H1 (cell line): ENCODE measurements around the gene P2RX5. TPM values are rescaled to one million over a fixed set of nuclear protein-coding genes. Genes with fewer than 3 reads are reported as not detected.
A peak's percentile ranks its signal among the peaks of the same experiment; 100 is the strongest.

ENCODE experiments used
- CTCF ChIA-PET: fragments of 300-600 bp; sonication (Branson Sonifier 250); formaldehyde crosslinking; loops from one replicate; lab custom pipeline; 2021; ENCODE audit not compliant: partially characterized antibody; lab: Charles Lee
- POLR2A ChIA-PET: fragments of 300-600 bp; sonication (Branson Sonifier 250); formaldehyde crosslinking; loops from one replicate; lab custom pipeline; 2021; ENCODE audit warnings: inconsistent platforms; ENCODE audit not compliant: partially characterized antibody; lab: Charles Lee
- DNase-seq, 2 experiments: peaks; one replicate each; pipeline versions ENCODE4 v3.0.0 to v3.0.0-alpha.2; 2010 to 2022; ENCODE audit warnings: low spot score in 2 of 2, low read depth in 1 of 2, mixed read lengths in 1 of 2
- FAIRE-seq: peaks from 2 replicates; lab custom pipeline; 2011; peaks lifted over from hg19 to GRCh38; lab: Jason Lieb, UNC
- H2AFZ ChIP-seq: 2 replicates; pipeline ENCODE4 v1.8.1; 2012; ENCODE audit warnings: low read length, inconsistent platforms
- H2AK5ac ChIP-seq: 2 replicates; pipeline ENCODE4 v1.6.1; 2013; ENCODE audit warnings: low read depth, low read length
- H2BK120ac ChIP-seq: replicated peaks from 2 replicates; pipeline ENCODE3; 2013; ENCODE audit warnings: low read depth, low read length, inconsistent platforms
- H2BK12ac ChIP-seq: 2 replicates; pipeline ENCODE4 v1.6.1; 2013; ENCODE audit warnings: low read depth, low read length
- H2BK15ac ChIP-seq: 2 replicates; pipeline ENCODE4 v1.6.1; 2013; ENCODE audit warnings: low read length
- H2BK20ac ChIP-seq: 2 replicates; pipeline ENCODE4 v1.6.1; 2013; ENCODE audit warnings: low read length
- H2BK5ac ChIP-seq: 2 replicates; pipeline ENCODE4 v1.6.1; 2013; ENCODE audit warnings: low read depth, low read length
- H3K14ac ChIP-seq: 2 replicates; pipeline ENCODE4 v1.6.1; 2013; ENCODE audit warnings: inconsistent platforms; ENCODE audit not compliant: insufficient read length
- H3K18ac ChIP-seq: 2 replicates; pipeline ENCODE4 v1.6.1; 2013; ENCODE audit warnings: low read length; ENCODE audit errors: extremely low read depth
- H3K23ac ChIP-seq: 2 replicates; pipeline ENCODE4 v1.6.1; 2013; ENCODE audit warnings: inconsistent platforms; ENCODE audit not compliant: insufficient read length
- H3K23me2 ChIP-seq: 2 replicates; pipeline ENCODE4 v1.6.1; 2013; ENCODE audit warnings: low read depth, low read length
- H3K27ac ChIP-seq: 2 replicates; pipeline ENCODE4 v1.6.1; 2011; ENCODE audit warnings: low read depth, low read length, inconsistent platforms
- H3K27me3 ChIP-seq, 4 experiments: replicated peaks in 1 of 4; 1 replicate in 1 of 4; 2 replicates in 3 of 4; pipeline versions ENCODE4 v1.6.1 to v1.8.1; 2011 to 2013; ENCODE audit warnings: low read length in 3 of 4, mild to moderate bottlenecking in 3 of 4, inconsistent platforms in 2 of 4, mixed read lengths in 2 of 4, moderate library complexity in 1 of 4; ENCODE audit not compliant: control insufficient read depth in 3 of 4, insufficient read depth in 3 of 4; ENCODE audit errors: extremely low read depth in 1 of 4
- H3K36me3 ChIP-seq, 4 experiments: 2 replicates each; pipeline versions ENCODE4 v1.6.1 to v1.8.1; 2011 to 2013; ENCODE audit warnings: mild to moderate bottlenecking in 4 of 4, low read length in 3 of 4, moderate library complexity in 2 of 4, control low read depth in 1 of 4, inconsistent platforms in 1 of 4; ENCODE audit not compliant: insufficient read depth in 4 of 4, control insufficient read depth in 2 of 4
- H3K4ac ChIP-seq: replicated peaks from 2 replicates; pipeline ENCODE3; 2013; ENCODE audit warnings: low read length, low read depth, mixed read lengths, inconsistent platforms; ENCODE audit not compliant: insufficient read length
- H3K4me1 ChIP-seq, 4 experiments: replicated peaks in 1 of 4; 1 replicate in 1 of 4; 2 replicates in 3 of 4; pipeline versions ENCODE4 v1.6.1 to v1.8.1; 2011 to 2013; ENCODE audit warnings: low read length in 3 of 4, inconsistent platforms in 2 of 4, mixed read lengths in 1 of 4; ENCODE audit not compliant: insufficient read depth in 4 of 4, control insufficient read depth in 3 of 4
- H3K4me2 ChIP-seq, 2 experiments: 2 replicates each; pipeline versions ENCODE4 v1.6.1 to v1.8.1; 2011 to 2013; ENCODE audit warnings: low read depth in 2 of 2, low read length in 2 of 2, control low read depth in 1 of 2, inconsistent platforms in 1 of 2, mild to moderate bottlenecking in 1 of 2; ENCODE audit not compliant: insufficient read depth in 1 of 2
- H3K4me3 ChIP-seq, 4 experiments: fragments of 200-600, 300-600 bp in 1 of 4; sonication (generic), shearing (Covaris generic), sonication (Bioruptor Twin) in 1 of 4; 2 replicates each; pipeline versions ENCODE4 v1.5.1 to v1.8.1; 2011 to 2016; ENCODE audit warnings: low read length in 4 of 4, low read depth in 3 of 4, control low read depth in 2 of 4, inconsistent platforms in 2 of 4, mild to moderate bottlenecking in 2 of 4, mixed read lengths in 1 of 4, moderate library complexity in 1 of 4; ENCODE audit not compliant: insufficient read depth in 2 of 4; ENCODE audit errors: extremely low read depth in 1 of 4
- H3K56ac ChIP-seq: replicated peaks from 2 replicates; pipeline ENCODE3; 2013; ENCODE audit warnings: low read depth, mild to moderate bottlenecking, mixed read lengths, low read length, inconsistent platforms; ENCODE audit not compliant: insufficient read length
- H3K79me1 ChIP-seq: 2 replicates; pipeline ENCODE4 v1.6.1; 2013; ENCODE audit warnings: low read depth, low read length, control low read depth
- H3K79me2 ChIP-seq, 2 experiments: 2 replicates each; pipeline versions ENCODE4 v1.6.1 to v1.8.1; 2012 to 2013; ENCODE audit warnings: low read length in 2 of 2, mild to moderate bottlenecking in 2 of 2, inconsistent platforms in 1 of 2; ENCODE audit not compliant: insufficient read depth in 2 of 2, control insufficient read depth in 1 of 2
- H3K9ac ChIP-seq, 4 experiments: replicated peaks in 1 of 4; 1 replicate in 1 of 4; 2 replicates in 3 of 4; pipeline versions ENCODE4 v1.6.1 to v1.8.1; 2011 to 2013; ENCODE audit warnings: low read depth in 3 of 4, low read length in 3 of 4, control low read depth in 2 of 4, mild to moderate bottlenecking in 2 of 4, moderate library complexity in 2 of 4, inconsistent platforms in 1 of 4; ENCODE audit errors: extremely low read depth in 1 of 4
- H3K9me3 ChIP-seq, 2 experiments: 2 replicates each; pipeline versions ENCODE4 v1.6.1 to v1.8.1; 2012 to 2013; ENCODE audit warnings: mild to moderate bottlenecking in 2 of 2, moderate library complexity in 2 of 2, control low read depth in 1 of 2, inconsistent platforms in 1 of 2, low read depth in 1 of 2, low read length in 1 of 2, mixed read lengths in 1 of 2; ENCODE audit not compliant: insufficient read depth in 2 of 2
- H4K20me1 ChIP-seq, 2 experiments: replicated peaks in 1 of 2; 2 replicates each; pipeline versions ENCODE3 to v1.8.1; 2011 to 2013; ENCODE audit warnings: inconsistent platforms in 2 of 2, low read length in 2 of 2, mild to moderate bottlenecking in 1 of 2; ENCODE audit not compliant: insufficient read depth in 2 of 2, control insufficient read depth in 1 of 2
- H4K5ac ChIP-seq: 2 replicates; pipeline ENCODE4 v1.6.1; 2013; ENCODE audit warnings: low read length, low read depth, mixed read lengths, inconsistent platforms; ENCODE audit not compliant: insufficient read length
- H4K8ac ChIP-seq: 2 replicates; pipeline ENCODE4 v1.8.0; 2013; ENCODE audit warnings: mild to moderate bottlenecking, moderate library complexity, low read length, inconsistent platforms; ENCODE audit not compliant: insufficient read depth; ENCODE audit errors: extremely low read depth
- H4K91ac ChIP-seq: replicated peaks from 2 replicates; pipeline ENCODE3; 2013; ENCODE audit warnings: low read length, mixed read lengths, inconsistent platforms; ENCODE audit not compliant: insufficient read length
- ASH2L ChIP-seq: fragments of 200-600, 300-600 bp; sonication (generic); IDR thresholded peaks from one replicate; pipeline ENCODE4 v1.7.1; 2017; ENCODE audit warnings: low read length
- ATF2 ChIP-seq: IDR thresholded peaks from 2 replicates; pipeline ENCODE4 v1.6.1; 2012; ENCODE audit warnings: low read length, inconsistent platforms
- CEBPB ChIP-seq: IDR thresholded peaks from 2 replicates; pipeline ENCODE4 v1.6.1; 2012; ENCODE audit warnings: low read depth, low read length
- CREB1 ChIP-seq: IDR thresholded peaks from 2 replicates; pipeline ENCODE4 v1.6.1; 2012; ENCODE audit warnings: inconsistent platforms
- EP300 ChIP-seq, 2 experiments: IDR thresholded peaks; 1 replicate in 1 of 2; 2 replicates in 1 of 2; pipeline ENCODE4 v1.6.1; 2011 to 2012; ENCODE audit warnings: low read depth in 2 of 2, low read length in 2 of 2, mild to moderate bottlenecking in 2 of 2, borderline replicate concordance in 1 of 2, inconsistent platforms in 1 of 2, moderate library complexity in 1 of 2
- KDM4A ChIP-seq: IDR thresholded peaks from one replicate; pipeline ENCODE4 v1.7.1; 2012; ENCODE audit warnings: low read depth, mild to moderate bottlenecking, moderate library complexity, low read length, inconsistent platforms; ENCODE audit not compliant: severe bottlenecking
- NANOG ChIP-seq: IDR thresholded peaks from 2 replicates; pipeline ENCODE4 v1.6.1; 2011; ENCODE audit warnings: low read length, low read depth, mild to moderate bottlenecking, inconsistent platforms; ENCODE audit not compliant: insufficient read depth, poor library complexity, severe bottlenecking
- POLR2A ChIP-seq, 2 experiments: IDR thresholded peaks; 1 replicate in 1 of 2; 2 replicates in 1 of 2; pipeline ENCODE4 v1.6.1; 2011; ENCODE audit warnings: low read depth in 2 of 2, low read length in 2 of 2, mild to moderate bottlenecking in 2 of 2; ENCODE audit errors: control extremely low read depth in 1 of 2
- RAD21 ChIP-seq, 2 experiments: IDR thresholded peaks in 1 of 2; conservative IDR thresholded peaks in 1 of 2; 2 replicates each; pipeline ENCODE4 v1.6.1; 2011; ENCODE audit warnings: low read depth in 2 of 2, low read length in 2 of 2, improper control_type of control experiment in 1 of 2, inconsistent platforms in 1 of 2, mild to moderate bottlenecking in 1 of 2, moderate library complexity in 1 of 2
- RBBP5 ChIP-seq: IDR thresholded peaks from 2 replicates; pipeline ENCODE4 v1.7.1; 2012; ENCODE audit warnings: low read depth, mild to moderate bottlenecking, inconsistent platforms, low read length, moderate library complexity, borderline replicate concordance
- TCF12 ChIP-seq: IDR thresholded peaks from 2 replicates; pipeline ENCODE4 v1.6.1; 2011; ENCODE audit warnings: low read depth, mild to moderate bottlenecking, low read length
- ZNF274 ChIP-seq: IDR thresholded peaks from 2 replicates; pipeline ENCODE4 v1.7.0; 2012; ENCODE audit warnings: low read length, borderline replicate concordance; ENCODE audit errors: extremely low read depth
- WGBS, 2 experiments: shearing (Covaris generic) in 1 of 2; methylation state at CpG; one replicate each; pipeline versions ENCODE4 v1.1.6 to v1.1.7; 2013 to 2015; ENCODE audit warnings: low lambda C conversion rate in 2 of 2, mixed read lengths in 2 of 2, inconsistent platforms in 1 of 2, low coverage in 1 of 2, missing lambda C conversion rate in 1 of 2; ENCODE audit not compliant: insufficient replicate concordance in 2 of 2, insufficient coverage in 1 of 2, insufficient read length in 1 of 2; ENCODE audit errors: extremely low coverage in 1 of 2, missing lambda C conversion rate in 1 of 2; 5-methylcytosine and 5-hydroxymethylcytosine counted together
- polyA plus RNA-seq, 7 experiments: library from polyadenylated mRNA; depleted of rRNA in 3 of 7; stranded (reverse) in 5 of 7; unstranded in 2 of 7; fragments of >200 nt in 5 of 7; fragments of 200-250 nt in 2 of 7; gene quantifications; 1 replicate in 5 of 7; 2 replicates in 1 of 7; 4 replicates in 1 of 7; pipeline versions ENCODE4 v1.2.1 to v1.2.3, GENCODE V29; 2011 to 2013; ENCODE audit warnings: missing spikeins in 2 of 7, mixed read lengths in 2 of 7
- total RNA-seq: library from RNA; stranded (reverse); fragmentation: NEBNext Ultra II Directional; extraction: Animal tissue kit (Norgen Biotek cat#: 25700); gene quantifications from 2 replicates; pipeline ENCODE4 v1.2.1, GENCODE V29; 2021

Gene P2RX5
- total and polyA plus RNA-seq, 2 of the 8 experiments (the other 6 are each of a cell fraction or from before 2014, with no cell fraction given) = 12.0 to 15.6 TPM

GRCh38 chr17:3682033-3682432 lies 13.9 kb downstream of the P2RX5 start:
- Histone ChIP-seq H3K4ac (no peak overlapping the region), H2BK12ac (no peak overlapping the region), H3K79me1 (no peaks in the 10 kb centered on the region), H3K9ac (no peak overlapping the region), H3K27me3 (no peaks in the 10 kb centered on the region), H3K23ac (no peak overlapping the region), H3K4me1 (peaks cover 0 to 3% (median under 1%) of the 10 kb centered on the region in 4 experiments; a peak in 3 of 7 replicates), H4K5ac (no peak overlapping the region), H2BK15ac (no peak overlapping the region), H3K9me3 (no peaks in the 10 kb centered on the region), H2AK5ac (no peak overlapping the region), H2AFZ (no peak overlapping the region), H2BK20ac (0 out of 2 replicates have a peak overlapping the region, but pooled peaks have one; percentile 61), H3K4me2 (no peak overlapping the region), H3K56ac (no peak overlapping the region), H3K4me3 (no peak overlapping the region), H3K27ac (no peak overlapping the region), H2BK120ac (no peak overlapping the region), H4K20me1 (peaks cover 0 to 4% of the 10 kb centered on the region in 2 experiments), H2BK5ac (no peak overlapping the region), H3K79me2 (no peaks in the 10 kb centered on the region), H4K91ac (no peak overlapping the region), H3K36me3 (no peaks in the 10 kb centered on the region), H3K18ac (no peak overlapping the region), H3K14ac (no peak overlapping the region), H3K23me2 (no peaks in the 10 kb centered on the region), H4K8ac (no peak overlapping the region)
- FAIRE-seq (no peak), DNase-seq (no peak)
- CTCF ChIA-PET = interaction anchor here (0.5 to 2.6 kb wide), 24 partner anchors 9 to 1129 kb away, joined by 3 to 34 read pairs (median 4); partner anchors contain the start of gene NCBP3
- POLR2A ChIA-PET = interaction anchor here (0.8 kb wide), 1 partner anchor 164 kb away, joined by 3 read pairs; the partner anchor contains the start of gene NCBP3
- 94% methylated on average over 12 of the region's 12 CpGs; no CpG with 5 or more reads in 1 of the 2 experiments for WGBS, 2 experiments
- TF ChIP-seq ASH2L (no peak), POLR2A (IDR thresholded peaks at IDR 0.05; ENCODE audit: control extremely low read depth in 1 of 2, low read depth in 2 of 2, low read length in 2 of 2) (no peak), TCF12 (no peak), KDM4A (no peak), RAD21 (IDR thresholded peaks at IDR 0.05 in 1 of 2, conservative IDR thresholded peaks at IDR 0.05 in 1 of 2; ENCODE audit: low read depth in 2 of 2, low read length in 2 of 2) (no peak), EP300 (IDR thresholded peaks at IDR 0.05; ENCODE audit: borderline replicate concordance in 1 of 2, low read depth in 2 of 2, low read length in 2 of 2) (no peak), ATF2 (no peak), NANOG (no peak), RBBP5 (no peak), CREB1 (no peak), ZNF274 (no peak), CEBPB (no peak)
